BLaER1 (cell line): ENCODE measurements around the gene ERC2.

ENCODE experiments used
- H3K27ac ChIP-seq: shearing (Covaris generic); formaldehyde crosslinking; 2 replicates; pipeline ENCODE4 v1.8.1; 2022
- H3K27me3 ChIP-seq: shearing (Covaris generic); formaldehyde crosslinking; 2 replicates; pipeline ENCODE4 v1.8.1; 2022
- H3K36me3 ChIP-seq: shearing (Covaris generic); formaldehyde crosslinking; 2 replicates; pipeline ENCODE4 v1.8.1; 2022
- H3K4me1 ChIP-seq: shearing (Covaris generic); formaldehyde crosslinking; 2 replicates; pipeline ENCODE4 v1.8.1; 2022
- H3K4me2 ChIP-seq: shearing (Covaris generic); formaldehyde crosslinking; 2 replicates; pipeline ENCODE4 v1.8.1; 2022
- H3K4me3 ChIP-seq: shearing (Covaris generic); formaldehyde crosslinking; 2 replicates; pipeline ENCODE4 v1.8.1; 2022
- H3K9ac ChIP-seq: shearing (Covaris generic); formaldehyde crosslinking; 2 replicates; pipeline ENCODE4 v1.8.1; 2022
- H3K9me3 ChIP-seq: shearing (Covaris generic); formaldehyde crosslinking; 2 replicates; pipeline ENCODE4 v1.8.1; 2022
- H4K20me1 ChIP-seq: shearing (Covaris generic); formaldehyde crosslinking; 2 replicates; pipeline ENCODE4 v1.8.1; 2022
- Cebpa-rat ChIP-seq: shearing (Covaris generic); IDR thresholded peaks from 2 replicates; pipeline ENCODE4 v1.8.1; 2022

Gene ERC2

GRCh38 chr3:55569033-55569599 is 899.2 kb downstream of the ERC2 start:
- Histone ChIP-seq H4K20me1 (no peaks in the 10 kb centered on the region), H3K4me2 (no peak overlapping the region), H3K9me3 (no peaks in the 10 kb centered on the region), H3K27ac (no peak overlapping the region), H3K27me3 (no peaks in the 10 kb centered on the region), H3K4me3 (no peak overlapping the region), H3K9ac (no peak overlapping the region), H3K36me3 (no peaks in the 10 kb centered on the region), H3K4me1 (peaks cover 25% of the 10 kb centered on the region)
- TF ChIP-seq Cebpa-rat, result no peak

GRCh38 chr3:55567615-55568014 is 900.7 kb downstream of the ERC2 start:
- Histone ChIP-seq H4K20me1 (no peaks in the 10 kb centered on the region), H3K9me3 (no peaks in the 10 kb centered on the region), H3K4me3 (no peak overlapping the region), H3K27me3 (no peaks in the 10 kb centered on the region), H3K4me2 (no peak overlapping the region), H3K9ac (no peak overlapping the region), H3K36me3 (no peaks in the 10 kb centered on the region), H3K27ac (no peak overlapping the region), H3K4me1 (peaks cover 25% of the 10 kb centered on the region)
- no peak for TF ChIP-seq Cebpa-rat

DNA sequence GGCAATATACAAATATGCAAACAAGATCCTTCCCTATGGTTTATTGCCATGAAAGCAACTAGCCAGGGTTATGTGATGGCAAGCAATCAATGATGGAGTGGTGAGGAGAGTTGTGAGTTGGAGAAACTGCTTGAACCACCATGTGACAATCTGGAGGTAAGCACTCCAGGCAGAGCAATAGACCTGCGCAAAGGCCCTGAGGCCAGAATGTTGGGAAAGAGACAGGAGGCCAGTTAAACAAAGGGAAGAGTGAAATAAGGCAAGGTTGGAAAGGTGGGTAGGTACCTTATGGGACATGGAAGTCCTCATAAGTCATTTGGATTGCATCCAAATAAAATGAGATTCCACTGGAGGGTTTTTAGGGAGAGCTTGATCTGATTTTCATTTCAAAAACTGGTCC is 901.1 kb downstream of the ERC2 start:
- H3K9ac ChIP-seq, result no peak overlapping the region
- H3K27me3 ChIP-seq, result no peaks in the 10 kb centered on the region
- H3K4me3 ChIP-seq, result no peak overlapping the region
- H3K4me2 ChIP-seq, result no peak overlapping the region
- no peaks in the 10 kb centered on the region for H3K9me3 ChIP-seq
- H3K27ac ChIP-seq, result no peak overlapping the region
- no peak for TF ChIP-seq Cebpa-rat
- no peaks in the 10 kb centered on the region for H4K20me1 ChIP-seq
- no peaks in the 10 kb centered on the region for H3K36me3 ChIP-seq
- peaks cover 24% of the 10 kb centered on the region for H3K4me1 ChIP-seq

DNA sequence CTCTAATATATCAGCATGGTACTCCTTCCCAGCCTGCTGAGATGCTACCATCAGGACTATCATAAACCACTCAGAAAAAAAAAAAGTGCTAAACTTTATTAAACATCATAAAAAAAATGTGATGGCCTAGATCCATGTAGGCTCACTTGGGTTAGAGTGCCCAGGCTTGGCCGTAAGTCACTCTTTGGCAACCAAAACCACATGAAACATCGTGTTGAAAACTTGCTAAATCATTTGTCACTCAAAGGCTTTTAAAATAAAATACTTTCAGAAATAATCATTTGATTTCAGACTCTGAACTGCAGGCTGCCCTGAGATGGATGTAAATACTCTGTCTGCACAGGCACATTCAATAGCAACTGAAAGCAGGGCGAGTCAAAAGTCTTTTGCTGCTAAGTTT is 902.7 kb downstream of the ERC2 start:
- no peak for TF ChIP-seq Cebpa-rat

GRCh38 chr3:55564726-55565125 is 903.5 kb downstream of the ERC2 start:
- H3K4me3 ChIP-seq, result no peak overlapping the region
- TF ChIP-seq Cebpa-rat, result no peak
- H3K4me1 ChIP-seq, result peaks cover 12% of the 10 kb centered on the region
- no peaks in the 10 kb centered on the region for H3K27me3 ChIP-seq
- H3K27ac ChIP-seq, result no peak overlapping the region
- H3K36me3 ChIP-seq, result no peaks in the 10 kb centered on the region
- no peak overlapping the region for H3K9ac ChIP-seq
- H3K9me3 ChIP-seq, result no peaks in the 10 kb centered on the region
- H4K20me1 ChIP-seq, result no peaks in the 10 kb centered on the region
- H3K4me2 ChIP-seq, result no peak overlapping the region

More for the DNA sequence above, 902.7 kb downstream of the ERC2 start:
- Histone ChIP-seq H3K27ac (no peak overlapping the region), H3K4me1 (peaks cover 12% of the 10 kb centered on the region), H3K36me3 (no peaks in the 10 kb centered on the region), H3K4me2 (no peak overlapping the region), H3K27me3 (no peaks in the 10 kb centered on the region), H4K20me1 (no peaks in the 10 kb centered on the region), H3K9ac (no peak overlapping the region), H3K4me3 (no peak overlapping the region), H3K9me3 (no peaks in the 10 kb centered on the region)

GRCh38 chr3:55562700-55563099 is 905.6 kb downstream of the ERC2 start:
- H3K4me1 ChIP-seq, result peaks cover 4% of the 10 kb centered on the region
- H3K27me3 ChIP-seq, result no peaks in the 10 kb centered on the region
- no peak overlapping the region for H3K4me3 ChIP-seq
- H3K4me2 ChIP-seq, result no peak overlapping the region
- no peak overlapping the region for H3K27ac ChIP-seq
- H4K20me1 ChIP-seq, result no peaks in the 10 kb centered on the region
- H3K36me3 ChIP-seq, result no peaks in the 10 kb centered on the region
- no peak overlapping the region for H3K9ac ChIP-seq
- no peak for TF ChIP-seq Cebpa-rat
- H3K9me3 ChIP-seq, result no peaks in the 10 kb centered on the region

- Histone ChIP-seq H3K27ac (no peak overlapping the region), H3K9ac (no peak overlapping the region), H3K4me3 (no peak overlapping the region), H4K20me1 (no peaks in the 10 kb centered on the region), H3K27me3 (no peaks in the 10 kb centered on the region), H3K4me1 (peaks cover 24% of the 10 kb centered on the region), H3K4me2 (no peak overlapping the region; the same call in 1 of the 2 replicates), H3K9me3 (no peaks in the 10 kb centered on the region), H3K36me3 (no peaks in the 10 kb centered on the region)
- no peak for TF ChIP-seq Cebpa-rat
Observed at GRCh38 chr3:55559500-55560423, 908.5 kb downstream of the ERC2 start.

GRCh38 chr3:55558316-55558715 is 910.0 kb downstream of the ERC2 start:
- no peaks in the 10 kb centered on the region for H3K9me3 ChIP-seq
- no peak for TF ChIP-seq Cebpa-rat
- no peak overlapping the region for H3K4me2 ChIP-seq
- no peaks in the 10 kb centered on the region for H4K20me1 ChIP-seq
- H3K9ac ChIP-seq, result no peak overlapping the region
- no peaks in the 10 kb centered on the region for H3K36me3 ChIP-seq
- no peak overlapping the region for H3K4me3 ChIP-seq
- H3K4me1 ChIP-seq, result peaks cover 39% of the 10 kb centered on the region
- no peak overlapping the region for H3K27ac ChIP-seq
- no peaks in the 10 kb centered on the region for H3K27me3 ChIP-seq

GRCh38 chr3:55557549-55557948 is 910.7 kb downstream of the ERC2 start:
- no peaks in the 10 kb centered on the region for H3K36me3 ChIP-seq
- H3K4me2 ChIP-seq, result 0 out of 2 replicates have a peak overlapping the region, but pooled peaks have one; percentile 70
- TF ChIP-seq Cebpa-rat, result no peak
- H4K20me1 ChIP-seq, result no peaks in the 10 kb centered on the region
- H3K4me1 ChIP-seq, result peaks cover 39% of the 10 kb centered on the region
- H3K9me3 ChIP-seq, result no peaks in the 10 kb centered on the region
- no peak overlapping the region for H3K4me3 ChIP-seq
- no peaks in the 10 kb centered on the region for H3K27me3 ChIP-seq
- no peak overlapping the region for H3K27ac ChIP-seq
- H3K9ac ChIP-seq, result no peak overlapping the region
